Neutrophil (primary cell): ENCODE results near the gene MMRN2.

ENCODE experiments used
- H3K27ac ChIP-seq: fragments of 200-600 bp; sonication (generic); 2 replicates; pipeline ENCODE4 v1.5.1; 2016; ENCODE audit warnings: mild to moderate bottlenecking, moderate library complexity
- H3K27me3 ChIP-seq: fragments of 200-600 bp; sonication (generic); 2 replicates; pipeline ENCODE4 v1.6.0; 2016; ENCODE audit warnings: mild to moderate bottlenecking
- H3K36me3 ChIP-seq: fragments of 200-600 bp; sonication (generic); 2 replicates; pipeline ENCODE4 v1.5.1; 2017
- H3K4me1 ChIP-seq, 2 experiments: fragments of 200-600 bp in 1 of 2; sonication (generic) in 1 of 2; 1 replicate in 1 of 2; 2 replicates in 1 of 2; pipeline versions ENCODE4 v1.5.1 to v1.6.1; 2013 to 2016; ENCODE audit warnings: low read depth in 1 of 2, low read length in 1 of 2, mild to moderate bottlenecking in 1 of 2, moderate library complexity in 1 of 2; ENCODE audit not compliant: control insufficient read depth in 1 of 2, insufficient read depth in 1 of 2
- H3K4me3 ChIP-seq, 2 experiments: fragments of 200-600 bp in 1 of 2; sonication (generic) in 1 of 2; 1 replicate in 1 of 2; 2 replicates in 1 of 2; pipeline ENCODE4 v1.5.1; 2013 to 2016; ENCODE audit warnings: low read depth in 1 of 2, low read length in 1 of 2, mild to moderate bottlenecking in 1 of 2, moderate library complexity in 1 of 2
- H3K9me3 ChIP-seq: fragments of 200-600 bp; sonication (generic); 2 replicates; pipeline ENCODE4 v1.5.1; 2016
- CTCF ChIP-seq: fragments of 200-600 bp; sonication (generic); IDR thresholded peaks from 2 replicates; pipeline ENCODE4 v1.5.1; 2016; ENCODE audit warnings: antibody characterized with exemption

MMRN2 gene

GRCh38 chr10:86970162-86970981 is 13.0 kb upstream of the MMRN2 start:
- Histone ChIP-seq H3K9me3 (no peaks in the 10 kb centered on the region), H3K27me3 (peaks cover 92% of the 10 kb centered on the region), H3K27ac (no peak overlapping the region), H3K4me1 (peaks cover 4 to 8% of the 10 kb centered on the region in 2 experiments), H3K36me3 (no peaks in the 10 kb centered on the region), H3K4me3 (no peak overlapping the region)
- no peak for TF ChIP-seq CTCF

- no peak overlapping the region for H3K27ac ChIP-seq
- no peaks in the 10 kb centered on the region for H3K9me3 ChIP-seq
- H3K27me3 ChIP-seq = peaks cover 92% of the 10 kb centered on the region
- no peak for TF ChIP-seq CTCF
- no peaks in the 10 kb centered on the region for H3K36me3 ChIP-seq
- peaks cover 4 to 8% of the 10 kb centered on the region in 2 experiments for H3K4me1 ChIP-seq
- H3K4me3 ChIP-seq = no peak overlapping the region
These were observed 12.1 kb upstream of the MMRN2 start for GRCh38 chr10:86969421-86970041.

- no peaks in the 10 kb centered on the region for H3K9me3 ChIP-seq
- TF ChIP-seq CTCF = no peak
- H3K27ac ChIP-seq = no peak overlapping the region
- H3K27me3 ChIP-seq = peaks cover 86% of the 10 kb centered on the region
- no peak overlapping the region for H3K4me3 ChIP-seq
- peaks cover 4 to 8% of the 10 kb centered on the region in 2 experiments for H3K4me1 ChIP-seq
- no peaks in the 10 kb centered on the region for H3K36me3 ChIP-seq
These were observed 11.6 kb upstream of the MMRN2 start for GRCh38 chr10:86968994-86969355.

- Histone ChIP-seq H3K36me3 (no peaks in the 10 kb centered on the region), H3K9me3 (no peaks in the 10 kb centered on the region), H3K27me3 (peaks cover 81% of the 10 kb centered on the region), H3K27ac (no peak within 1 kb of the TSS), H3K4me1 (peaks cover 4 to 8% of the 10 kb centered on the region in 2 experiments), H3K4me3 (no peak within 1 kb of the TSS)
- TF ChIP-seq CTCF = no peak
These were observed 11.0 kb upstream of the MMRN2 start, which contains the start of gene ADIRF for GRCh38 chr10:86968271-86968993. Gene ADIRF (plus strand): TSS chr10:86968482. CDS start chr10:86968545, 63 bp downstream.

GRCh38 chr10:86967481-86967941 is 10.1 kb upstream of the MMRN2 start:
- no peak for TF ChIP-seq CTCF
- Histone ChIP-seq H3K9me3 (no peaks in the 10 kb centered on the region), H3K4me1 (peaks cover 4 to 8% of the 10 kb centered on the region in 2 experiments), H3K27me3 (peaks cover 71% of the 10 kb centered on the region), H3K4me3 (no peak overlapping the region), H3K27ac (no peak overlapping the region), H3K36me3 (no peaks in the 10 kb centered on the region)
